Liver (tissue), 3 donors: Measurements from ENCODE around the gene KRT8.

Experiments used
- HNF4A ChIP-seq, 2 donors: conservative IDR thresholded peaks; 2 replicates each; pipeline ENCODE4 v1.6.1; 2016; ENCODE audit warnings: antibody characterized with exemption in 2 of 2, mild to moderate bottlenecking in 2 of 2
- HNF4G ChIP-seq: IDR thresholded peaks from 2 replicates; pipeline ENCODE4 v1.6.1; 2016; ENCODE audit warnings: antibody characterized with exemption
- NR2F2 ChIP-seq: IDR thresholded peaks from 2 replicates; pipeline ENCODE4 v1.6.1; 2016; ENCODE audit warnings: antibody characterized with exemption
- RAD21 ChIP-seq, 2 donors: IDR thresholded peaks; 2 replicates each; pipeline ENCODE4 v1.6.1; 2016; ENCODE audit warnings: antibody characterized with exemption in 2 of 2, mild to moderate bottlenecking in 2 of 2
- SP1 ChIP-seq: IDR thresholded peaks from 2 replicates; pipeline ENCODE4 v1.6.1; 2018; ENCODE audit warnings: antibody characterized with exemption, mild to moderate bottlenecking
- TAF1 ChIP-seq: conservative IDR thresholded peaks from 2 replicates; pipeline ENCODE4 v1.6.1; 2016; ENCODE audit warnings: antibody characterized with exemption, mild to moderate bottlenecking
- YY1 ChIP-seq: IDR thresholded peaks from 2 replicates; pipeline ENCODE4 v1.6.1; 2016; ENCODE audit warnings: antibody characterized with exemption, mild to moderate bottlenecking
- TF ChIP-seq, protein P1 (sequence below): IDR thresholded peaks from 2 replicates; pipeline ENCODE4 v1.6.1; 2016; ENCODE audit warnings: antibody characterized with exemption
- TF ChIP-seq, protein P2 (sequence below): fragments of 150-350 bp; IDR thresholded peaks from 2 replicates; pipeline ENCODE4 v1.5.1; 2017; ENCODE audit warnings: improper control_type of control experiment, low read depth, low read length; ENCODE audit not compliant: missing input control
- TF ChIP-seq, protein P3 (sequence below): IDR thresholded peaks from 2 replicates; pipeline ENCODE4 v1.6.1; 2016; ENCODE audit warnings: antibody characterized with exemption
- TF ChIP-seq, protein P4 (sequence below): IDR thresholded peaks from 2 replicates; pipeline ENCODE4 v1.6.1; 2016; ENCODE audit warnings: antibody characterized with exemption, mild to moderate bottlenecking
- TF ChIP-seq, protein P5 (sequence below): IDR thresholded peaks from 2 replicates; pipeline ENCODE4 v1.6.1; 2016; ENCODE audit warnings: antibody characterized with exemption
- donor health status: healthy.
- donor health status: healthy.

DNA sequence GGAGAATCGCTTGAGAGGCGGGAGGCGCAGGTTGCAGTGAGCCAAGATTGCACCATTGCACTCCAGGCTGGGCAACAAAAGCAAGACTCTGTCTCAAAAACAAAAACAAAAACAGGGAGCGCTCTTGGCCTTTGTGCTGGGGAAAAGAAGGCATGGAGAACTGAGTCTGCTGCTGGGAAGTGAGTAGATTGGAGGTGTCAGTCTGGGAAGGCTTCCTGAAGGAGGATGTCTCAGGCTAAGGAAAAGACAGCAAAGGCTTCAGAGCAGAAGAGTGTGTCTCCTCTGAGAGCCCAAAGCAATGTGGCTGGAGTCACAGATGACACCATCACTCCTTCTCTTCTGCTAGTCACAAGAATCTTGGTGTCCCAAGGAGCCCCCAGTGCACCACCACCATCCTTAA lies 23.1 kb upstream of the KRT8 start:
- TF ChIP-seq, protein P1, sequence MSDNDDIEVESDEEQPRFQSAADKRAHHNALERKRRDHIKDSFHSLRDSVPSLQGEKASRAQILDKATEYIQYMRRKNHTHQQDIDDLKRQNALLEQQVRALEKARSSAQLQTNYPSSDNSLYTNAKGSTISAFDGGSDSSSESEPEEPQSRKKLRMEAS = no peak
- TF ChIP-seq, protein P2, sequence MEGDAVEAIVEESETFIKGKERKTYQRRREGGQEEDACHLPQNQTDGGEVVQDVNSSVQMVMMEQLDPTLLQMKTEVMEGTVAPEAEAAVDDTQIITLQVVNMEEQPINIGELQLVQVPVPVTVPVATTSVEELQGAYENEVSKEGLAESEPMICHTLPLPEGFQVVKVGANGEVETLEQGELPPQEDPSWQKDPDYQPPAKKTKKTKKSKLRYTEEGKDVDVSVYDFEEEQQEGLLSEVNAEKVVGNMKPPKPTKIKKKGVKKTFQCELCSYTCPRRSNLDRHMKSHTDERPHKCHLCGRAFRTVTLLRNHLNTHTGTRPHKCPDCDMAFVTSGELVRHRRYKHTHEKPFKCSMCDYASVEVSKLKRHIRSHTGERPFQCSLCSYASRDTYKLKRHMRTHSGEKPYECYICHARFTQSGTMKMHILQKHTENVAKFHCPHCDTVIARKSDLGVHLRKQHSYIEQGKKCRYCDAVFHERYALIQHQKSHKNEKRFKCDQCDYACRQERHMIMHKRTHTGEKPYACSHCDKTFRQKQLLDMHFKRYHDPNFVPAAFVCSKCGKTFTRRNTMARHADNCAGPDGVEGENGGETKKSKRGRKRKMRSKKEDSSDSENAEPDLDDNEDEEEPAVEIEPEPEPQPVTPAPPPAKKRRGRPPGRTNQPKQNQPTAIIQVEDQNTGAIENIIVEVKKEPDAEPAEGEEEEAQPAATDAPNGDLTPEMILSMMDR = no peak
- TF ChIP-seq, protein P3, sequence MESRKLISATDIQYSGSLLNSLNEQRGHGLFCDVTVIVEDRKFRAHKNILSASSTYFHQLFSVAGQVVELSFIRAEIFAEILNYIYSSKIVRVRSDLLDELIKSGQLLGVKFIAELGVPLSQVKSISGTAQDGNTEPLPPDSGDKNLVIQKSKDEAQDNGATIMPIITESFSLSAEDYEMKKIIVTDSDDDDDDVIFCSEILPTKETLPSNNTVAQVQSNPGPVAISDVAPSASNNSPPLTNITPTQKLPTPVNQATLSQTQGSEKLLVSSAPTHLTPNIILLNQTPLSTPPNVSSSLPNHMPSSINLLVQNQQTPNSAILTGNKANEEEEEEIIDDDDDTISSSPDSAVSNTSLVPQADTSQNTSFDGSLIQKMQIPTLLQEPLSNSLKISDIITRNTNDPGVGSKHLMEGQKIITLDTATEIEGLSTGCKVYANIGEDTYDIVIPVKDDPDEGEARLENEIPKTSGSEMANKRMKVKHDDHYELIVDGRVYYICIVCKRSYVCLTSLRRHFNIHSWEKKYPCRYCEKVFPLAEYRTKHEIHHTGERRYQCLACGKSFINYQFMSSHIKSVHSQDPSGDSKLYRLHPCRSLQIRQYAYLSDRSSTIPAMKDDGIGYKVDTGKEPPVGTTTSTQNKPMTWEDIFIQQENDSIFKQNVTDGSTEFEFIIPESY = no peak
- TF ChIP-seq HNF4G (no peak), SP1 (no peak), TAF1 (no peak), HNF4A (conservative IDR thresholded peaks at IDR 0.05) (no peak), RAD21 (IDR thresholded peaks at IDR 0.05) (no peak), NR2F2 (no peak), YY1 (no peak)
- TF ChIP-seq, protein P4, sequence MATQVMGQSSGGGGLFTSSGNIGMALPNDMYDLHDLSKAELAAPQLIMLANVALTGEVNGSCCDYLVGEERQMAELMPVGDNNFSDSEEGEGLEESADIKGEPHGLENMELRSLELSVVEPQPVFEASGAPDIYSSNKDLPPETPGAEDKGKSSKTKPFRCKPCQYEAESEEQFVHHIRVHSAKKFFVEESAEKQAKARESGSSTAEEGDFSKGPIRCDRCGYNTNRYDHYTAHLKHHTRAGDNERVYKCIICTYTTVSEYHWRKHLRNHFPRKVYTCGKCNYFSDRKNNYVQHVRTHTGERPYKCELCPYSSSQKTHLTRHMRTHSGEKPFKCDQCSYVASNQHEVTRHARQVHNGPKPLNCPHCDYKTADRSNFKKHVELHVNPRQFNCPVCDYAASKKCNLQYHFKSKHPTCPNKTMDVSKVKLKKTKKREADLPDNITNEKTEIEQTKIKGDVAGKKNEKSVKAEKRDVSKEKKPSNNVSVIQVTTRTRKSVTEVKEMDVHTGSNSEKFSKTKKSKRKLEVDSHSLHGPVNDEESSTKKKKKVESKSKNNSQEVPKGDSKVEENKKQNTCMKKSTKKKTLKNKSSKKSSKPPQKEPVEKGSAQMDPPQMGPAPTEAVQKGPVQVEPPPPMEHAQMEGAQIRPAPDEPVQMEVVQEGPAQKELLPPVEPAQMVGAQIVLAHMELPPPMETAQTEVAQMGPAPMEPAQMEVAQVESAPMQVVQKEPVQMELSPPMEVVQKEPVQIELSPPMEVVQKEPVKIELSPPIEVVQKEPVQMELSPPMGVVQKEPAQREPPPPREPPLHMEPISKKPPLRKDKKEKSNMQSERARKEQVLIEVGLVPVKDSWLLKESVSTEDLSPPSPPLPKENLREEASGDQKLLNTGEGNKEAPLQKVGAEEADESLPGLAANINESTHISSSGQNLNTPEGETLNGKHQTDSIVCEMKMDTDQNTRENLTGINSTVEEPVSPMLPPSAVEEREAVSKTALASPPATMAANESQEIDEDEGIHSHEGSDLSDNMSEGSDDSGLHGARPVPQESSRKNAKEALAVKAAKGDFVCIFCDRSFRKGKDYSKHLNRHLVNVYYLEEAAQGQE = no peak
- TF ChIP-seq, protein P5, sequence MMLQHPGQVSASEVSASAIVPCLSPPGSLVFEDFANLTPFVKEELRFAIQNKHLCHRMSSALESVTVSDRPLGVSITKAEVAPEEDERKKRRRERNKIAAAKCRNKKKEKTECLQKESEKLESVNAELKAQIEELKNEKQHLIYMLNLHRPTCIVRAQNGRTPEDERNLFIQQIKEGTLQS = peak; percentile 1
